ENCODE data around the gene C1orf232. TPM values are rescaled to one million over a fixed set of nuclear protein-coding genes. Genes with fewer than 3 reads are reported as not detected.

C1orf232 gene
- total and polyA plus RNA-seq, 2 donors (not counting 1 experiment from before 2014, with no cell fraction given): not detected

DNA sequence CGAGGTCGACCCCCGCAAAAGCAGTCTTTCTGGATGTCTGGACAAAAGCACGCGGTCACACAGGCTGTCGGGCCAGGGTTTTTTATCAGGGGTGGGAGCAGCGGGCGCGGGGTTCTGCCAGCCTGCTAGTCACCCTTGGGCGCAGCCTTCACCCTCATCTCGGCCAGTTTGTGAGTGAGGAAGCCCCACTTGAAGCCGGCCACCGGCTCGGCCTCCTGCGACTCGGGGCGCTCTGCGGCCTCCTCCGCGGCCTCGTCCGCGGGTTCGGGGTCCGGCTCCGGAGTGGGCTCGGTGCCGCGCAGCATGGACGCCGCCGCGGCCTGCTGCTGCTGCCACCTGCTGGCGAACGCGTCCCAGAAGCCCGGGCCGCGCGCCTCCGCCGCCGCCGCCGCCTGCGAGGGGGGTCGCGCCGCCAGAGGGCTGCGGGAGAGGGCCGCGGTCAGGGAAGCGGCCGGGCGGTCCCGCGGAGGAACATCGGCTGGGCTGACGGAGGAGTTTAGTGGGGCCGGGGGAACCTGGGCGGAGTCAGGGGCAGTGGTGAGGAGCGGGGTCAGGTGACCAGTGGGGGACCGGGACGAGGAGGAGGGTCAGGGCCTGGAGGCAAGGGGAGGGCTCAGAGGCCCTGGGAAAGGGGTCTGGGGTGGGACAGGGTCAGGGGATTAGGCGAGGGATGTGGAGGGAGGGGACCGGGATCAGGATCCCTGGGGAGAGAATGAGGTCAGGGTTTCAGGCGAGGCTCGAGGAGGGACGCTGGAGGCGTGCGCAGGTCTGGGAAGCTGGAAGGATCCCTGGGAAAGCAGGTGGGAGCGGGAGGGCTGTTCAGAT, 4.5 kb downstream of the C1orf232 start:
- Histone ChIP-seq H3K27me3 (replicated peaks in 1 of 4; ENCODE audit: control extremely low read depth in 1 of 4, control insufficient read depth in 3 of 4, insufficient read depth in 4 of 4, low read length in 3 of 4) (peaks cover 0 to 38% (median 17%) of the 10 kb centered on the region in 4 experiments), H3K4me1 (ENCODE audit: control insufficient read depth in 2 of 2, insufficient read depth in 2 of 2, low read length in 2 of 2) (peaks cover 23% of the 10 kb centered on the region in 2 donors), H3K9me3 (ENCODE audit: control extremely low read depth in 1 of 3, control insufficient read depth in 2 of 3, insufficient read depth in 1 of 3, low read length in 2 of 3) (peaks cover 0 to 3% (median 0%) of the 10 kb centered on the region in 3 donors), H3K4me3 (ENCODE audit: control extremely low read depth in 1 of 5, extremely low read depth in 1 of 5, insufficient read depth in 1 of 5, low read depth in 2 of 5, low read length in 4 of 5) (peak overlapping the region in 4 of 5 experiments; percentile 6 to 52 (median 43)), H3K27ac (ENCODE audit: low read length in 2 of 2) (no peak overlapping the region), H2AFZ (ENCODE audit: insufficient read depth, low read depth, low read length, poor library complexity, severe bottlenecking) (peak overlapping the region; percentile 83), H3K4me2 (replicated peaks; ENCODE audit: low read depth, low read length, poor library complexity, severe bottlenecking) (peak overlapping the region; percentile 93), H4K20me1 (ENCODE audit: control insufficient read depth, insufficient read depth, low read length, poor library complexity, severe bottlenecking) (no peaks in the 10 kb centered on the region), H3K79me2 (ENCODE audit: control insufficient read depth, insufficient read depth, low read length) (no peaks in the 10 kb centered on the region), H3K36me3 (replicated peaks in 1 of 2; ENCODE audit: control extremely low read depth in 1 of 2, control insufficient read depth in 1 of 2, extremely low read depth in 1 of 2, insufficient read depth in 2 of 2, low read length in 1 of 2) (no peaks in the 10 kb centered on the region), H3K9ac (ENCODE audit: low read length) (peak overlapping the region; percentile 55)
- peak; percentile 72 for ATAC-seq (ENCODE audit: low read depth)
- peaks cover 15% of the 10 kb centered on the region for H3K27me3 Mint-ChIP-seq
- peaks cover 13% of the 10 kb centered on the region for H3K4me1 Mint-ChIP-seq
- TF ChIP-seq CTCF (IDR thresholded peaks at IDR 0.05) (peak; percentile 78), EZH2 (IDR thresholded peaks at IDR 0.05; ENCODE audit: borderline replicate concordance, insufficient read depth, low read depth, low read length, poor library complexity, severe bottlenecking) (no peak)
- intact Hi-C loops (cut with micrococcal nuclease): loop anchor here (1.0 to 5.0 kb wide), 2 partner anchors 59 to 127 kb away; no protein-coding TSS in a partner anchor
- no peaks in the 10 kb centered on the region for H3K9me3 Mint-ChIP-seq (ENCODE audit: insufficient read depth)
- POLR2A ChIA-PET: interaction anchor here (0.6 kb wide), 1 partner anchor 737 kb away, joined by 3 read pairs; no protein-coding TSS in a partner anchor
- WGBS (ENCODE audit: insufficient coverage): 15% methylated on average over 72 of the region's 72 CpGs
- H3K27ac Mint-ChIP-seq: no peak overlapping the region
- H3K4me3 Mint-ChIP-seq: peak overlapping the region; percentile 71
- peak; percentile 77 for DNase-seq
- CTCF ChIA-PET: interaction anchor here (0.6 to 1.4 kb wide), 10 partner anchors 14 to 395 kb away, joined by 3 to 5 read pairs (median 4); no protein-coding TSS in a partner anchor

Data from B cell (primary cell).